OCI-LY7 (cell line): ENCODE measurements around the gene VASH1. TPM values are rescaled to one million over a fixed set of nuclear protein-coding genes. Genes with fewer than 3 reads are reported as not detected.
A peak's percentile ranks its signal among the peaks of the same experiment; 100 is the strongest.

ENCODE experiments used
- BruUV-seq: library from RNA; stranded (reverse); fragments of 400-500 nt; replicated peaks from 2 replicates; lab custom pipeline; 2021; lab: Mats Ljungman, UMichigan
- CTCF ChIA-PET: fragments of 300-600 bp; sonication (Branson Sonifier 250); formaldehyde crosslinking; loops from one replicate; lab custom pipeline; 2022; ENCODE audit warnings: antibody characterized with exemption; ENCODE audit not compliant: unreplicated experiment; lab: Charles Lee
- POLR2A ChIA-PET: fragments of 300-600 bp; sonication (Branson Sonifier 250); formaldehyde crosslinking; loops from one replicate; lab custom pipeline; 2022; ENCODE audit warnings: antibody characterized with exemption; lab: Charles Lee
- DNase-seq: peaks from one replicate; pipeline ENCODE4 v3.0.0-alpha.2; 2015; ENCODE audit warnings: low spot score
- H2AFZ ChIP-seq: fragments of 200-600 bp; sonication (generic), shearing (Covaris generic); 2 replicates; pipeline ENCODE4 v1.6.1; 2014; ENCODE audit warnings: mild to moderate bottlenecking, antibody characterized with exemption, low read length, moderate library complexity
- H3K27ac ChIP-seq: fragments of 200-600 bp; sonication (generic); 2 replicates; pipeline ENCODE4 v1.5.1; 2014; ENCODE audit warnings: mixed run types, low read depth, mild to moderate bottlenecking, moderate library complexity, low read length, inconsistent platforms; ENCODE audit not compliant: poor library complexity, severe bottlenecking
- H3K36me3 ChIP-seq: fragments of 200-600 bp; sonication (generic); 2 replicates; pipeline ENCODE4 v1.6.1; 2014; ENCODE audit warnings: mild to moderate bottlenecking, antibody characterized with exemption, low read length, moderate library complexity, mixed read lengths; ENCODE audit not compliant: insufficient read depth
- H3K4me1 ChIP-seq: fragments of 200-600 bp; sonication (generic); 2 replicates; pipeline ENCODE4 v1.5.1; 2014; ENCODE audit warnings: mild to moderate bottlenecking, low read length; ENCODE audit not compliant: insufficient read depth, poor library complexity, severe bottlenecking
- H3K4me2 ChIP-seq: fragments of 200-600 bp; sonication (generic); 2 replicates; pipeline ENCODE4 v1.6.1; 2014; ENCODE audit warnings: mild to moderate bottlenecking, low read length
- H3K4me3 ChIP-seq: fragments of 200-600 bp; sonication (generic); 2 replicates; pipeline ENCODE4 v1.5.1; 2014; ENCODE audit warnings: mild to moderate bottlenecking, low read depth, low read length; ENCODE audit not compliant: poor library complexity, severe bottlenecking
- H3K79me2 ChIP-seq: fragments of 200-600 bp; sonication (generic); 2 replicates; pipeline ENCODE4 v1.6.1; 2016; ENCODE audit warnings: low read depth, mild to moderate bottlenecking, low read length, moderate library complexity, mixed read lengths; ENCODE audit not compliant: insufficient read depth
- H3K9me2 ChIP-seq: fragments of 200-600 bp; sonication (generic); 2 replicates; pipeline ENCODE4 v1.6.1; 2016; ENCODE audit warnings: mild to moderate bottlenecking, low read length, mixed read lengths; ENCODE audit not compliant: insufficient read depth
- H3K9me3 ChIP-seq: fragments of 200-600 bp; sonication (generic); 2 replicates; pipeline ENCODE4 v1.6.1; 2014; ENCODE audit warnings: mild to moderate bottlenecking, mixed run types, low read length, mixed read lengths
- H4K20me1 ChIP-seq: fragments of 200-600 bp; sonication (generic); 2 replicates; pipeline ENCODE4 v1.6.1; 2014; ENCODE audit warnings: mild to moderate bottlenecking, antibody characterized with exemption, low read length, moderate library complexity, mixed read lengths; ENCODE audit not compliant: insufficient read depth
- CTCF ChIP-seq: fragments of 200-600 bp; sonication (generic); conservative IDR thresholded peaks from 2 replicates; pipeline ENCODE4 v1.5.1; 2014; ENCODE audit warnings: mild to moderate bottlenecking, antibody characterized with exemption, low read length, moderate library complexity, mixed read lengths
- EZH2phosphoT487 ChIP-seq: fragments of 200-600 bp; sonication (generic); IDR thresholded peaks from 2 replicates; pipeline ENCODE4 v1.6.1; 2018; ENCODE audit warnings: low read depth, borderline replicate concordance, mild to moderate bottlenecking, mixed run types, antibody characterized with exemption, low read length, moderate library complexity, mixed read lengths
- intact Hi-C: fragments of 100-400 bp; cut with micrococcal nuclease; formaldehyde crosslinking; loops from one replicate; pipeline ENCODE4 v1.10.0; 2022; ENCODE audit not compliant: unreplicated experiment
- total RNA-seq, 2 experiments: library from RNA; depleted of rRNA in 1 of 2; stranded (reverse); fragments of >200 nt in 1 of 2; shearing (Covaris generic) in 1 of 2; gene quantifications; 2 replicates each; pipeline ENCODE4 v1.2.3, GENCODE V29; 2014 to 2022

VASH1 gene
- total RNA-seq, 2 experiments from 2014 or later = not detected

- BruUV-seq = no TSS peak
- peak overlapping the region; percentile 83 for H3K4me3 ChIP-seq
- no peaks in the 10 kb centered on the region for H3K9me2 ChIP-seq
- peaks cover 38% of the 10 kb centered on the region for H3K36me3 ChIP-seq
- H2AFZ ChIP-seq = peak overlapping the region; percentile 44; the same call in 1 of the 2 replicates
- H3K4me1 ChIP-seq = peaks cover 22% of the 10 kb centered on the region
- H3K79me2 ChIP-seq = peaks cover 11% of the 10 kb centered on the region; the same call in 1 of the 2 replicates
- intact Hi-C loops = no loop called here
- H4K20me1 ChIP-seq = no peaks in the 10 kb centered on the region
- ChIA-PET POLR2A (interaction anchor here (0.7 to 1.8 kb wide), 10 partner anchors 8 to 279 kb away, joined by 3 to 6 read pairs (median 5); no protein-coding TSS in a partner anchor), CTCF (interaction anchor here (0.9 to 1.6 kb wide), 3 partner anchors 12 to 101 kb away, joined by 3 to 6 read pairs (median 4); no protein-coding TSS in a partner anchor)
- no peaks in the 10 kb centered on the region for H3K9me3 ChIP-seq
- H3K4me2 ChIP-seq = peak overlapping the region; percentile 94
- TF ChIP-seq CTCF (no peak), EZH2phosphoT487 (no peak)
- no peak for DNase-seq
- no peak overlapping the region for H3K27ac ChIP-seq
These were observed 49.3 kb downstream of the VASH1 start for GRCh38 chr14:76810525-76810924.

- no peaks in the 10 kb centered on the region for H3K9me3 ChIP-seq
- peak; percentile 82 for TF ChIP-seq CTCF
- no peak for TF ChIP-seq EZH2phosphoT487
- peaks cover 22% of the 10 kb centered on the region for H3K4me1 ChIP-seq
- ChIA-PET CTCF (interaction anchor here (0.9 to 1.6 kb wide), 3 partner anchors 26 to 101 kb away, joined by 4 to 7 read pairs (median 6); no protein-coding TSS in a partner anchor), POLR2A (interaction anchor here (0.6 to 1.8 kb wide), 13 partner anchors 9 to 597 kb away, joined by 3 to 6 read pairs (median 4); partner anchors contain the start of gene CIPC)
- no TSS peak for BruUV-seq
- no peaks in the 10 kb centered on the region for H4K20me1 ChIP-seq
- H3K27ac ChIP-seq = peak overlapping the region; percentile 42
- H3K36me3 ChIP-seq = peaks cover 34% of the 10 kb centered on the region
- H2AFZ ChIP-seq = peak overlapping the region; percentile 44; the same call in 1 of the 2 replicates
- intact Hi-C loops = loop anchor here (1.0 kb wide), 1 partner anchor 101 kb away; no protein-coding TSS in a partner anchor
- peaks cover 11% of the 10 kb centered on the region; the same call in 1 of the 2 replicates for H3K79me2 ChIP-seq
- DNase-seq = peak; percentile 56
- H3K4me3 ChIP-seq = peak overlapping the region; percentile 83
- H3K4me2 ChIP-seq = peak overlapping the region; percentile 94
- H3K9me2 ChIP-seq = no peaks in the 10 kb centered on the region
These were observed 49.7 kb downstream of the VASH1 start for GRCh38 chr14:76810953-76811400.

- TSS peak; percentile 59 for BruUV-seq
- ChIA-PET CTCF (interaction anchor here (0.9 to 1.6 kb wide), 3 partner anchors 27 to 102 kb away, joined by 4 to 7 read pairs (median 6); no protein-coding TSS in a partner anchor), POLR2A (interaction anchor here (0.5 to 1.8 kb wide), 14 partner anchors 9 to 787 kb away, joined by 3 to 6 read pairs (median 4); partner anchors contain the start of gene CIPC)
- Histone ChIP-seq H3K9me3 (no peaks in the 10 kb centered on the region), H3K79me2 (peaks cover 11% of the 10 kb centered on the region; the same call in 1 of the 2 replicates), H3K4me2 (peak overlapping the region; percentile 94), H3K4me3 (peak overlapping the region; percentile 83), H4K20me1 (no peaks in the 10 kb centered on the region), H3K36me3 (peaks cover 28% of the 10 kb centered on the region), H2AFZ (no peak overlapping the region; the same call in 1 of the 2 replicates), H3K4me1 (peaks cover 22% of the 10 kb centered on the region), H3K9me2 (no peaks in the 10 kb centered on the region), H3K27ac (peak overlapping the region; percentile 42)
- TF ChIP-seq CTCF (no peak), EZH2phosphoT487 (no peak)
- no peak for DNase-seq
- intact Hi-C loops = loop anchor here (1.0 kb wide), 1 partner anchor 101 kb away; no protein-coding TSS in a partner anchor
These were observed 50.3 kb downstream of the VASH1 start for GRCh38 chr14:76811561-76811960.
